GM23338 (cell line): ENCODE results near the gene MCEE. TPM values are rescaled to one million over a fixed set of nuclear protein-coding genes. Genes with fewer than 3 reads are reported as not detected.
"Not testable (repeated sequence)": the region's sequence is repeated elsewhere in the genome, so short reads cannot be mapped to it uniquely, and the experiment has no call there.

Experiments
- ATAC-seq: fragments of 200-7000 bp; cut with Tn5 transposase; 3 replicates; pipeline ENCODE4 v1.9.1; 2020
- DNase-seq: peaks from one replicate; pipeline ENCODE4 v3.0.0-alpha.2; 2015; ENCODE audit warnings: low spot score
- H2AFZ ChIP-seq: fragments of 200-600 bp; sonication (generic); 2 replicates; pipeline ENCODE4 v1.8.0; 2016; ENCODE audit warnings: antibody characterized with exemption, mild to moderate bottlenecking, moderate library complexity
- H3F3A ChIP-seq: fragments of 200-600 bp; sonication (generic); replicated peaks from 2 replicates; pipeline ENCODE4 v1.8.0; 2017; ENCODE audit warnings: antibody characterized with exemption, mixed run types, low read depth
- H3K27ac ChIP-seq: fragments of 200-600 bp; sonication (generic); 2 replicates; pipeline ENCODE4 v1.6.1; 2016; ENCODE audit warnings: low read depth
- H3K27me3 ChIP-seq: fragments of 200-600 bp; sonication (generic); 2 replicates; pipeline ENCODE4 v1.8.0; 2016; ENCODE audit warnings: mild to moderate bottlenecking, mixed run types, moderate library complexity; ENCODE audit not compliant: insufficient read depth
- H3K36me3 ChIP-seq: fragments of 200-600 bp; sonication (generic); 2 replicates; pipeline ENCODE4 v1.8.0; 2016; ENCODE audit warnings: mild to moderate bottlenecking; ENCODE audit not compliant: insufficient read depth
- H3K4me1 ChIP-seq: fragments of 200-600 bp; sonication (generic); 2 replicates; pipeline ENCODE4 v1.8.0; 2016; ENCODE audit warnings: mild to moderate bottlenecking, moderate library complexity; ENCODE audit not compliant: insufficient read depth
- H3K4me2 ChIP-seq: fragments of 200-600 bp; sonication (generic); 2 replicates; pipeline ENCODE4 v1.7.1; 2017; ENCODE audit warnings: mixed run types
- H3K4me3 ChIP-seq: fragments of 200-600 bp; sonication (generic); 2 replicates; pipeline ENCODE4 v1.6.1; 2016; ENCODE audit warnings: mixed run types
- H3K79me2 ChIP-seq: fragments of 200-600 bp; sonication (generic); replicated peaks from 2 replicates; pipeline ENCODE4 v1.8.0; 2017; ENCODE audit warnings: mild to moderate bottlenecking; ENCODE audit not compliant: insufficient read depth
- H3K9me2 ChIP-seq: fragments of 200-600 bp; sonication (generic); 2 replicates; pipeline ENCODE4 v1.8.0; 2017; ENCODE audit not compliant: insufficient read depth
- H4K20me1 ChIP-seq: fragments of 200-600 bp; sonication (generic); replicated peaks from 2 replicates; pipeline ENCODE4 v1.8.0; 2017; ENCODE audit warnings: mild to moderate bottlenecking; ENCODE audit not compliant: insufficient read depth
- H3K27ac Mint-ChIP-seq: 2 replicates; pipeline ENCODE4 v1.8.0; 2020; ENCODE audit warnings: inconsistent platforms, mild to moderate bottlenecking, moderate library complexity, mixed read lengths
- H3K27me3 Mint-ChIP-seq: 3 replicates; pipeline ENCODE4 v1.8.0; 2022; ENCODE audit warnings: low read depth, mild to moderate bottlenecking, moderate library complexity, mixed read lengths, inconsistent platforms; ENCODE audit not compliant: insufficient read depth, poor library complexity
- H3K36me3 Mint-ChIP-seq: 3 replicates; pipeline ENCODE4 v1.8.0; 2021; ENCODE audit warnings: low read depth, mild to moderate bottlenecking, inconsistent platforms, moderate library complexity, mixed read lengths
- H3K4me1 Mint-ChIP-seq: 3 replicates; pipeline ENCODE4 v1.8.0; 2020; ENCODE audit warnings: mild to moderate bottlenecking, inconsistent platforms, mixed read lengths
- H3K4me3 Mint-ChIP-seq: 3 replicates; pipeline ENCODE4 v1.8.0; 2021; ENCODE audit warnings: moderate library complexity, mild to moderate bottlenecking, inconsistent platforms, mixed read lengths
- H3K9me3 Mint-ChIP-seq: 3 replicates; pipeline ENCODE4 v1.8.0; 2020; ENCODE audit warnings: moderate library complexity, mild to moderate bottlenecking, inconsistent platforms, mixed read lengths
- CREB1 ChIP-seq: fragments of 250-450 bp; sonication (Bioruptor Pico); IDR thresholded peaks from 2 replicates; pipeline ENCODE4 v1.5.0; 2020; ENCODE audit warnings: low read depth, mild to moderate bottlenecking, moderate library complexity
- EZH2 ChIP-seq: fragments of 200-600 bp; sonication (generic); IDR thresholded peaks from one replicate; pipeline ENCODE4 v1.8.0; 2017; ENCODE audit warnings: antibody characterized with exemption, mild to moderate bottlenecking, low read depth; ENCODE audit not compliant: unreplicated experiment
- POLR2AphosphoS5 ChIP-seq: IDR thresholded peaks from 2 replicates; pipeline ENCODE4 v1.6.1; 2016; ENCODE audit warnings: antibody characterized with exemption, low read depth
- STAT1 ChIP-seq: IDR thresholded peaks from one replicate; pipeline ENCODE4 v1.6.1; 2016; ENCODE audit warnings: antibody characterized with exemption; ENCODE audit not compliant: unreplicated experiment
- long read RNA-seq: library from polyadenylated mRNA; unstranded; transcript quantifications from one replicate; pipeline ENCODE4 v2.0.0, GENCODE V29; 2020; ENCODE audit not compliant: unreplicated experiment
- polyA plus RNA-seq: library from polyadenylated mRNA; unstranded; fragments of >200 nt; fragmentation: Nextera tagmentation; extraction: Ambion mirVana; gene quantifications from 2 replicates; pipeline ENCODE4 v1.2.1, GENCODE V29; 2016
- total RNA-seq: library from RNA; depleted of rRNA; stranded (reverse); fragments of >200 nt; shearing (Covaris generic); gene quantifications from 2 replicates; pipeline ENCODE4 v1.2.3, GENCODE V29; 2014; rRNA removed
- TF ChIP-seq, protein P1 (sequence below): IDR thresholded peaks from 2 replicates; pipeline ENCODE4 v1.6.1; 2016; ENCODE audit warnings: antibody characterized with exemption
- TF ChIP-seq, protein P2 (sequence below), 2 experiments: fragments of 200-600 bp in 1 of 2; sonication (generic) in 1 of 2; conservative IDR thresholded peaks; 2 replicates each; pipeline versions ENCODE4 v1.5.1 to v1.6.1; 2016 to 2017; ENCODE audit warnings: antibody characterized with exemption in 2 of 2, low read depth in 2 of 2, mild to moderate bottlenecking in 2 of 2, moderate library complexity in 1 of 2
- TF ChIP-seq, protein P3 (sequence below): IDR thresholded peaks from one replicate; pipeline ENCODE4 v1.6.1; 2018; ENCODE audit warnings: antibody characterized with exemption; ENCODE audit not compliant: unreplicated experiment

MCEE gene
- total RNA-seq (8.4 and 9.9 TPM in 2 replicates), polyA plus RNA-seq (26.2 and 31.1 TPM in 2 replicates)
- long read RNA-seq, partial matches to known transcripts: 0 of 14 reads
- long read RNA-seq, other reads (novel, unspliced or antisense): 10 of 14 reads

DNA sequence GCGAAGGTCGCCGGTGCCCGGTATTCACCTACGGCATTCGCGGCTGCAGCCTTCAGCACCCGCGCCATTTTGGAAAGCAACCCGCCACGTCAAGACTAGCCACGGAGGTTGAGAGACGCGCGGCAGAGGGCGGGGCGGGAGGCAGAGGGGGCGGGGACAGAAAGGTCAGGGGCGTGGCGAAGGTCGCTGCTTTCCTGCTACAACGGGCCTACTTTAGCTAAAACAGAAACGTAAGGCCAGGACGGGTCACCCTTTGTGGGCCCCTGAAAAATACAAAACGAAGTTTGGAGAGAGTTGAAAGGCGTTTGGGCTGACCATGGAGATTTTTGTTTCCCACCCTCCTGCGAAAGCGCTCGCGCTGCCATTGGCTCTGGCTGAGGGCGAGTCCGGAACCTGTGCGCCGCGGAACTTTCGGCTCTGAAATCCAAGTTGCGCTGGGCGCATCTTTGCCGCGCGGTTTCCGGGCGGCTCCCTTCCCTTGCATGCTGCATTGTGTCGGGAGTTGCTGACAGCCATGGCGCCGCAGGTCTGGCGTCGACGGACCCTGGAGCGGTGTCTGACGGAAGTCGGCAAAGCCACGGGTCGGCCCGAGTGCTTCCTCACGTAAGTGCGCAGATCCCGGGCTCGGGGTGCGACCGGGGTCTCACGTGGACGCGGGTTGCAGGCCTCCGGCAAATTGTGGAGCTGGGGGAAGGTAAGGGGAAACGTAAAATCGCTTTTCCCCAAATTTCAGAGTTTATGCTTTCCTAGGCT is at the start of gene MCEE, which contains the start of gene MPHOSPH10:
MCEE (minus strand) TSS at position 78 of the 753 bp plus-strand sequence; CDS start at position 68, 10 bp downstream.
MPHOSPH10 (plus strand) TSS at position 483 of the 753 bp plus-strand sequence; CDS start at position 515, 32 bp downstream.
- Mint-ChIP-seq H3K4me1 (peaks cover 2% of the 10 kb centered on the region; the same call in 1 of the 3 replicates), H3K9me3 (no peaks in the 10 kb centered on the region), H3K27me3 (peaks cover 5% of the 10 kb centered on the region), H3K27ac (peak within 1 kb of the TSS; percentile 97; the same call in 1 of the 2 replicates), H3K4me3 (no peak within 1 kb of the TSS), H3K36me3 (peaks cover 15% of the 10 kb centered on the region; the same call in 2 of the 3 replicates)
- ATAC-seq (peak; percentile 93), DNase-seq (peak; percentile 96)
- Histone ChIP-seq H3K27me3 (no peaks in the 10 kb centered on the region), H3K4me1 (peaks cover 9% of the 10 kb centered on the region), H3K9me2 (no peaks in the 10 kb centered on the region), H4K20me1 (peaks cover 9% of the 10 kb centered on the region), H3K4me3 (peak within 1 kb of the TSS; percentile 65), H3K4me2 (peak within 1 kb of the TSS; percentile 94), H3K79me2 (peaks cover 53% of the 10 kb centered on the region), H3K36me3 (peaks cover 22% of the 10 kb centered on the region), H2AFZ (peak within 1 kb of the TSS; percentile 96), H3F3A (no peaks in the 10 kb centered on the region), H3K27ac (peak within 1 kb of the TSS; percentile 89)
- TF ChIP-seq CREB1 (CRISPR knock-in tag) (peak; percentile 70), EZH2 (no peak), STAT1 (no peak), POLR2AphosphoS5 (peak; percentile 76)
- TF ChIP-seq, protein P1, sequence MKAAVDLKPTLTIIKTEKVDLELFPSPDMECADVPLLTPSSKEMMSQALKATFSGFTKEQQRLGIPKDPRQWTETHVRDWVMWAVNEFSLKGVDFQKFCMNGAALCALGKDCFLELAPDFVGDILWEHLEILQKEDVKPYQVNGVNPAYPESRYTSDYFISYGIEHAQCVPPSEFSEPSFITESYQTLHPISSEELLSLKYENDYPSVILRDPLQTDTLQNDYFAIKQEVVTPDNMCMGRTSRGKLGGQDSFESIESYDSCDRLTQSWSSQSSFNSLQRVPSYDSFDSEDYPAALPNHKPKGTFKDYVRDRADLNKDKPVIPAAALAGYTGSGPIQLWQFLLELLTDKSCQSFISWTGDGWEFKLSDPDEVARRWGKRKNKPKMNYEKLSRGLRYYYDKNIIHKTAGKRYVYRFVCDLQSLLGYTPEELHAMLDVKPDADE: peak; percentile 28; the same call in 1 of the 2 replicates
- TF ChIP-seq, protein P2, sequence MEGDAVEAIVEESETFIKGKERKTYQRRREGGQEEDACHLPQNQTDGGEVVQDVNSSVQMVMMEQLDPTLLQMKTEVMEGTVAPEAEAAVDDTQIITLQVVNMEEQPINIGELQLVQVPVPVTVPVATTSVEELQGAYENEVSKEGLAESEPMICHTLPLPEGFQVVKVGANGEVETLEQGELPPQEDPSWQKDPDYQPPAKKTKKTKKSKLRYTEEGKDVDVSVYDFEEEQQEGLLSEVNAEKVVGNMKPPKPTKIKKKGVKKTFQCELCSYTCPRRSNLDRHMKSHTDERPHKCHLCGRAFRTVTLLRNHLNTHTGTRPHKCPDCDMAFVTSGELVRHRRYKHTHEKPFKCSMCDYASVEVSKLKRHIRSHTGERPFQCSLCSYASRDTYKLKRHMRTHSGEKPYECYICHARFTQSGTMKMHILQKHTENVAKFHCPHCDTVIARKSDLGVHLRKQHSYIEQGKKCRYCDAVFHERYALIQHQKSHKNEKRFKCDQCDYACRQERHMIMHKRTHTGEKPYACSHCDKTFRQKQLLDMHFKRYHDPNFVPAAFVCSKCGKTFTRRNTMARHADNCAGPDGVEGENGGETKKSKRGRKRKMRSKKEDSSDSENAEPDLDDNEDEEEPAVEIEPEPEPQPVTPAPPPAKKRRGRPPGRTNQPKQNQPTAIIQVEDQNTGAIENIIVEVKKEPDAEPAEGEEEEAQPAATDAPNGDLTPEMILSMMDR (conservative IDR thresholded peaks at IDR 0.05; ENCODE audit: low read depth in 2 of 2): 0 out of 4 replicates have a peak, but pooled peaks of 1 of the 2 experiments have one; percentile 8
- TF ChIP-seq, protein P3, sequence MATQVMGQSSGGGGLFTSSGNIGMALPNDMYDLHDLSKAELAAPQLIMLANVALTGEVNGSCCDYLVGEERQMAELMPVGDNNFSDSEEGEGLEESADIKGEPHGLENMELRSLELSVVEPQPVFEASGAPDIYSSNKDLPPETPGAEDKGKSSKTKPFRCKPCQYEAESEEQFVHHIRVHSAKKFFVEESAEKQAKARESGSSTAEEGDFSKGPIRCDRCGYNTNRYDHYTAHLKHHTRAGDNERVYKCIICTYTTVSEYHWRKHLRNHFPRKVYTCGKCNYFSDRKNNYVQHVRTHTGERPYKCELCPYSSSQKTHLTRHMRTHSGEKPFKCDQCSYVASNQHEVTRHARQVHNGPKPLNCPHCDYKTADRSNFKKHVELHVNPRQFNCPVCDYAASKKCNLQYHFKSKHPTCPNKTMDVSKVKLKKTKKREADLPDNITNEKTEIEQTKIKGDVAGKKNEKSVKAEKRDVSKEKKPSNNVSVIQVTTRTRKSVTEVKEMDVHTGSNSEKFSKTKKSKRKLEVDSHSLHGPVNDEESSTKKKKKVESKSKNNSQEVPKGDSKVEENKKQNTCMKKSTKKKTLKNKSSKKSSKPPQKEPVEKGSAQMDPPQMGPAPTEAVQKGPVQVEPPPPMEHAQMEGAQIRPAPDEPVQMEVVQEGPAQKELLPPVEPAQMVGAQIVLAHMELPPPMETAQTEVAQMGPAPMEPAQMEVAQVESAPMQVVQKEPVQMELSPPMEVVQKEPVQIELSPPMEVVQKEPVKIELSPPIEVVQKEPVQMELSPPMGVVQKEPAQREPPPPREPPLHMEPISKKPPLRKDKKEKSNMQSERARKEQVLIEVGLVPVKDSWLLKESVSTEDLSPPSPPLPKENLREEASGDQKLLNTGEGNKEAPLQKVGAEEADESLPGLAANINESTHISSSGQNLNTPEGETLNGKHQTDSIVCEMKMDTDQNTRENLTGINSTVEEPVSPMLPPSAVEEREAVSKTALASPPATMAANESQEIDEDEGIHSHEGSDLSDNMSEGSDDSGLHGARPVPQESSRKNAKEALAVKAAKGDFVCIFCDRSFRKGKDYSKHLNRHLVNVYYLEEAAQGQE: peak; percentile 60

DNA sequence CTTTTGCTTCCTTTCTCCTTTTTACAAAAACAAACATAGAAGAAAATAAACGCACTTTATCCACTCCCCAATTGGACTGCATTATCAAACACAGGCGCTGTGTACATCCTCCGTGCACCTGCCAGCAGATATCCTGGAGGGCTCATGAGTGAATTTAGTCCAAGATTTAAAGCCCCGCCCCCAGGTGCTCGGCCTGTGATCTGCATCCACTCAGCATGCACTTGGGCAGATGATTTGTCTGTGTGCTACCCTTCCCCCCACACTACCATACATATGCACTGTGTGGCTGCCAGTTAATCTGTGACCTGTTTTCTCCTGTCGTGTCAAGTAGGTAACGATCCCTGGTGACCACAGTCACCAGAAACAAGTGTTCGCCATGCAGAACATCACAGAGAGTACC is 48.8 kb upstream of the MCEE start:
- not testable (repeated sequence) for H3K27me3 ChIP-seq, H3K9me2 ChIP-seq, H3K9me3 Mint-ChIP-seq, H4K20me1 ChIP-seq, H3K27me3 Mint-ChIP-seq, H3K4me3 Mint-ChIP-seq, H3K27ac Mint-ChIP-seq, H2AFZ ChIP-seq, H3K27ac ChIP-seq, H3K4me3 ChIP-seq, H3F3A ChIP-seq, H3K36me3 Mint-ChIP-seq, H3K79me2 ChIP-seq, H3K4me2 ChIP-seq, H3K36me3 ChIP-seq
- ATAC-seq: peak; percentile 41
- DNase-seq: peak; percentile 17
- peaks cover 12% of the 10 kb centered on the region for H3K4me1 ChIP-seq
- peaks cover 38% of the 10 kb centered on the region for H3K4me1 Mint-ChIP-seq
